H1 (cell line): Measurements from ENCODE around the gene ARID1B. TPM values are rescaled to one million over a fixed set of nuclear protein-coding genes. Genes with fewer than 3 reads are reported as not detected.

ENCODE experiments used
- CTCF ChIA-PET: fragments of 300-600 bp; sonication (Branson Sonifier 250); formaldehyde crosslinking; loops from one replicate; lab custom pipeline; 2021; ENCODE audit not compliant: partially characterized antibody; lab: Charles Lee
- POLR2A ChIA-PET: fragments of 300-600 bp; sonication (Branson Sonifier 250); formaldehyde crosslinking; loops from one replicate; lab custom pipeline; 2021; ENCODE audit warnings: inconsistent platforms; ENCODE audit not compliant: partially characterized antibody; lab: Charles Lee
- DNase-seq, 2 experiments: peaks; one replicate each; pipeline versions ENCODE4 v3.0.0 to v3.0.0-alpha.2; 2010 to 2022; ENCODE audit warnings: low spot score in 2 of 2, low read depth in 1 of 2, mixed read lengths in 1 of 2
- FAIRE-seq: peaks from 2 replicates; lab custom pipeline; 2011; peaks lifted over from hg19 to GRCh38; lab: Jason Lieb, UNC
- H2AFZ ChIP-seq: 2 replicates; pipeline ENCODE4 v1.8.1; 2012; ENCODE audit warnings: low read length, inconsistent platforms
- H2AK5ac ChIP-seq: 2 replicates; pipeline ENCODE4 v1.6.1; 2013; ENCODE audit warnings: low read depth, low read length
- H2BK120ac ChIP-seq: replicated peaks from 2 replicates; pipeline ENCODE3; 2013; ENCODE audit warnings: low read depth, low read length, inconsistent platforms
- H2BK12ac ChIP-seq: 2 replicates; pipeline ENCODE4 v1.6.1; 2013; ENCODE audit warnings: low read depth, low read length
- H2BK15ac ChIP-seq: 2 replicates; pipeline ENCODE4 v1.6.1; 2013; ENCODE audit warnings: low read length
- H2BK20ac ChIP-seq: 2 replicates; pipeline ENCODE4 v1.6.1; 2013; ENCODE audit warnings: low read length
- H2BK5ac ChIP-seq: 2 replicates; pipeline ENCODE4 v1.6.1; 2013; ENCODE audit warnings: low read depth, low read length
- H3K14ac ChIP-seq: 2 replicates; pipeline ENCODE4 v1.6.1; 2013; ENCODE audit warnings: inconsistent platforms; ENCODE audit not compliant: insufficient read length
- H3K18ac ChIP-seq: 2 replicates; pipeline ENCODE4 v1.6.1; 2013; ENCODE audit warnings: low read length; ENCODE audit errors: extremely low read depth
- H3K23ac ChIP-seq: 2 replicates; pipeline ENCODE4 v1.6.1; 2013; ENCODE audit warnings: inconsistent platforms; ENCODE audit not compliant: insufficient read length
- H3K23me2 ChIP-seq: 2 replicates; pipeline ENCODE4 v1.6.1; 2013; ENCODE audit warnings: low read depth, low read length
- H3K27ac ChIP-seq: 2 replicates; pipeline ENCODE4 v1.6.1; 2011; ENCODE audit warnings: low read depth, low read length, inconsistent platforms
- H3K27me3 ChIP-seq, 4 experiments: replicated peaks in 1 of 4; 1 replicate in 1 of 4; 2 replicates in 3 of 4; pipeline versions ENCODE4 v1.6.1 to v1.8.1; 2011 to 2013; ENCODE audit warnings: low read length in 3 of 4, mild to moderate bottlenecking in 3 of 4, inconsistent platforms in 2 of 4, mixed read lengths in 2 of 4, moderate library complexity in 1 of 4; ENCODE audit not compliant: control insufficient read depth in 3 of 4, insufficient read depth in 3 of 4; ENCODE audit errors: extremely low read depth in 1 of 4
- H3K36me3 ChIP-seq, 4 experiments: 2 replicates each; pipeline versions ENCODE4 v1.6.1 to v1.8.1; 2011 to 2013; ENCODE audit warnings: mild to moderate bottlenecking in 4 of 4, low read length in 3 of 4, moderate library complexity in 2 of 4, control low read depth in 1 of 4, inconsistent platforms in 1 of 4; ENCODE audit not compliant: insufficient read depth in 4 of 4, control insufficient read depth in 2 of 4
- H3K4ac ChIP-seq: replicated peaks from 2 replicates; pipeline ENCODE3; 2013; ENCODE audit warnings: low read length, low read depth, mixed read lengths, inconsistent platforms; ENCODE audit not compliant: insufficient read length
- H3K4me1 ChIP-seq, 4 experiments: replicated peaks in 1 of 4; 1 replicate in 1 of 4; 2 replicates in 3 of 4; pipeline versions ENCODE4 v1.6.1 to v1.8.1; 2011 to 2013; ENCODE audit warnings: low read length in 3 of 4, inconsistent platforms in 2 of 4, mixed read lengths in 1 of 4; ENCODE audit not compliant: insufficient read depth in 4 of 4, control insufficient read depth in 3 of 4
- H3K4me2 ChIP-seq, 2 experiments: 2 replicates each; pipeline versions ENCODE4 v1.6.1 to v1.8.1; 2011 to 2013; ENCODE audit warnings: low read depth in 2 of 2, low read length in 2 of 2, control low read depth in 1 of 2, inconsistent platforms in 1 of 2, mild to moderate bottlenecking in 1 of 2; ENCODE audit not compliant: insufficient read depth in 1 of 2
- H3K4me3 ChIP-seq, 4 experiments: fragments of 200-600, 300-600 bp in 1 of 4; sonication (generic), shearing (Covaris generic), sonication (Bioruptor Twin) in 1 of 4; 2 replicates each; pipeline versions ENCODE4 v1.5.1 to v1.8.1; 2011 to 2016; ENCODE audit warnings: low read length in 4 of 4, low read depth in 3 of 4, control low read depth in 2 of 4, inconsistent platforms in 2 of 4, mild to moderate bottlenecking in 2 of 4, mixed read lengths in 1 of 4, moderate library complexity in 1 of 4; ENCODE audit not compliant: insufficient read depth in 2 of 4; ENCODE audit errors: extremely low read depth in 1 of 4
- H3K56ac ChIP-seq: replicated peaks from 2 replicates; pipeline ENCODE3; 2013; ENCODE audit warnings: low read depth, mild to moderate bottlenecking, mixed read lengths, low read length, inconsistent platforms; ENCODE audit not compliant: insufficient read length
- H3K79me1 ChIP-seq: 2 replicates; pipeline ENCODE4 v1.6.1; 2013; ENCODE audit warnings: low read depth, low read length, control low read depth
- H3K79me2 ChIP-seq, 2 experiments: 2 replicates each; pipeline versions ENCODE4 v1.6.1 to v1.8.1; 2012 to 2013; ENCODE audit warnings: low read length in 2 of 2, mild to moderate bottlenecking in 2 of 2, inconsistent platforms in 1 of 2; ENCODE audit not compliant: insufficient read depth in 2 of 2, control insufficient read depth in 1 of 2
- H3K9ac ChIP-seq, 4 experiments: replicated peaks in 1 of 4; 1 replicate in 1 of 4; 2 replicates in 3 of 4; pipeline versions ENCODE4 v1.6.1 to v1.8.1; 2011 to 2013; ENCODE audit warnings: low read depth in 3 of 4, low read length in 3 of 4, control low read depth in 2 of 4, mild to moderate bottlenecking in 2 of 4, moderate library complexity in 2 of 4, inconsistent platforms in 1 of 4; ENCODE audit errors: extremely low read depth in 1 of 4
- H3K9me3 ChIP-seq, 2 experiments: 2 replicates each; pipeline versions ENCODE4 v1.6.1 to v1.8.1; 2012 to 2013; ENCODE audit warnings: mild to moderate bottlenecking in 2 of 2, moderate library complexity in 2 of 2, control low read depth in 1 of 2, inconsistent platforms in 1 of 2, low read depth in 1 of 2, low read length in 1 of 2, mixed read lengths in 1 of 2; ENCODE audit not compliant: insufficient read depth in 2 of 2
- H4K20me1 ChIP-seq, 2 experiments: replicated peaks in 1 of 2; 2 replicates each; pipeline versions ENCODE3 to v1.8.1; 2011 to 2013; ENCODE audit warnings: inconsistent platforms in 2 of 2, low read length in 2 of 2, mild to moderate bottlenecking in 1 of 2; ENCODE audit not compliant: insufficient read depth in 2 of 2, control insufficient read depth in 1 of 2
- H4K5ac ChIP-seq: 2 replicates; pipeline ENCODE4 v1.6.1; 2013; ENCODE audit warnings: low read length, low read depth, mixed read lengths, inconsistent platforms; ENCODE audit not compliant: insufficient read length
- H4K8ac ChIP-seq: 2 replicates; pipeline ENCODE4 v1.8.0; 2013; ENCODE audit warnings: mild to moderate bottlenecking, moderate library complexity, low read length, inconsistent platforms; ENCODE audit not compliant: insufficient read depth; ENCODE audit errors: extremely low read depth
- H4K91ac ChIP-seq: replicated peaks from 2 replicates; pipeline ENCODE3; 2013; ENCODE audit warnings: low read length, mixed read lengths, inconsistent platforms; ENCODE audit not compliant: insufficient read length
- CBX8 ChIP-seq: fragments of 300-800, 300-1000 bp; sonication (generic); IDR thresholded peaks from 2 replicates; pipeline ENCODE4 v1.7.1; 2016; ENCODE audit warnings: low read depth, low read length, borderline replicate concordance
- HDAC6 ChIP-seq: IDR thresholded peaks from one replicate; pipeline ENCODE4 v1.7.1; 2012; ENCODE audit warnings: low read depth, mild to moderate bottlenecking, inconsistent platforms, low read length, moderate library complexity
- MAX ChIP-seq: IDR thresholded peaks from 2 replicates; pipeline ENCODE4 v1.6.1; 2012; ENCODE audit warnings: inconsistent platforms
- PHF8 ChIP-seq: fragments of 200-600 bp; sonication (generic); conservative IDR thresholded peaks from 2 replicates; pipeline ENCODE4 v1.7.1; 2012; ENCODE audit warnings: low read depth, mild to moderate bottlenecking, inconsistent platforms, low read length, moderate library complexity
- RNF2 ChIP-seq: fragments of 200-900, 300-1000 bp; sonication (generic); IDR thresholded peaks from 2 replicates; pipeline ENCODE4 v1.7.1; 2016; ENCODE audit warnings: borderline replicate concordance, low read depth, mild to moderate bottlenecking, antibody characterized with exemption, low read length; ENCODE audit not compliant: poor library complexity, severe bottlenecking; ENCODE audit errors: missing control alignments
- SIX5 ChIP-seq: IDR thresholded peaks from 2 replicates; pipeline ENCODE4 v1.6.1; 2011; ENCODE audit warnings: mild to moderate bottlenecking, low read depth, low read length
- SRF ChIP-seq: IDR thresholded peaks from 2 replicates; pipeline ENCODE4 v1.6.1; 2011; ENCODE audit warnings: mild to moderate bottlenecking, low read depth, low read length, moderate library complexity
- TAF7 ChIP-seq: optimal IDR thresholded peaks from 2 replicates; pipeline ENCODE3; 2011; ENCODE audit warnings: low read depth, mild to moderate bottlenecking, inconsistent platforms, low read length, moderate library complexity, borderline replicate concordance
- TCF12 ChIP-seq: IDR thresholded peaks from 2 replicates; pipeline ENCODE4 v1.6.1; 2011; ENCODE audit warnings: low read depth, mild to moderate bottlenecking, low read length
- WGBS, 2 experiments: shearing (Covaris generic) in 1 of 2; methylation state at CpG; one replicate each; pipeline versions ENCODE4 v1.1.6 to v1.1.7; 2013 to 2015; ENCODE audit warnings: low lambda C conversion rate in 2 of 2, mixed read lengths in 2 of 2, inconsistent platforms in 1 of 2, low coverage in 1 of 2, missing lambda C conversion rate in 1 of 2; ENCODE audit not compliant: insufficient replicate concordance in 2 of 2, insufficient coverage in 1 of 2, insufficient read length in 1 of 2; ENCODE audit errors: extremely low coverage in 1 of 2, missing lambda C conversion rate in 1 of 2; 5-methylcytosine and 5-hydroxymethylcytosine counted together
- polyA plus RNA-seq, 7 experiments: library from polyadenylated mRNA; depleted of rRNA in 3 of 7; stranded (reverse) in 5 of 7; unstranded in 2 of 7; fragments of >200 nt in 5 of 7; fragments of 200-250 nt in 2 of 7; gene quantifications; 1 replicate in 5 of 7; 2 replicates in 1 of 7; 4 replicates in 1 of 7; pipeline versions ENCODE4 v1.2.1 to v1.2.3, GENCODE V29; 2011 to 2013; ENCODE audit warnings: missing spikeins in 2 of 7, mixed read lengths in 2 of 7
- total RNA-seq: library from RNA; stranded (reverse); fragmentation: NEBNext Ultra II Directional; extraction: Animal tissue kit (Norgen Biotek cat#: 25700); gene quantifications from 2 replicates; pipeline ENCODE4 v1.2.1, GENCODE V29; 2021

The ARID1B gene
- total and polyA plus RNA-seq, 2 of the 8 experiments (the other 6 are each of a cell fraction or from before 2014, with no cell fraction given): 24.3 to 70.3 TPM

GRCh38 chr6:157101166-157101565, 324.0 kb downstream of the ARID1B start:
- CTCF ChIA-PET: no interaction called here
- H3K79me2 ChIP-seq: no peaks in the 10 kb centered on the region
- TF ChIP-seq TCF12 (no peak), SIX5 (no peak), CBX8 (no peak), PHF8 (no peak), MAX (no peak), HDAC6 (no peak), RNF2 (no peak), SRF (no peak), TAF7 (no peak)

More at GRCh38 chr6:157101166-157101565, 324.0 kb downstream of the ARID1B start:
- Histone ChIP-seq H3K9me3 (no peaks in the 10 kb centered on the region), H3K9ac (no peak overlapping the region), H3K27ac (no peak overlapping the region), H3K79me1 (no peaks in the 10 kb centered on the region), H3K36me3 (no peaks in the 10 kb centered on the region), H2BK12ac (no peak overlapping the region), H3K4me1 (no peaks in the 10 kb centered on the region), H2BK15ac (no peak overlapping the region), H3K23ac (no peak overlapping the region), H3K18ac (no peak overlapping the region), H3K4me3 (no peak overlapping the region), H3K4me2 (no peak overlapping the region), H4K91ac (no peak overlapping the region), H3K27me3 (no peaks in the 10 kb centered on the region), H3K4ac (no peak overlapping the region), H3K56ac (no peak overlapping the region), H4K20me1 (peaks cover 0 to 1% of the 10 kb centered on the region in 2 experiments), H2BK20ac (no peak overlapping the region), H2AK5ac (no peak overlapping the region), H4K5ac (no peak overlapping the region), H3K14ac (no peak overlapping the region), H2BK5ac (no peak overlapping the region), H3K23me2 (no peaks in the 10 kb centered on the region), H2AFZ (no peak overlapping the region), H4K8ac (no peak overlapping the region), H2BK120ac (no peak overlapping the region)
- 100% methylated on average over 1 of the region's 1 CpG; no CpG with 5 or more reads in 1 of the 2 experiments for WGBS, 2 experiments
- POLR2A ChIA-PET: no interaction called here
- DNase-seq (no peak), FAIRE-seq (peak; percentile 32)
